Lung (tissue), 12 donors: ENCODE measurements around the gene WDR35. TPM values are rescaled to one million over a fixed set of nuclear protein-coding genes. Genes with fewer than 3 reads are reported as not detected.
A peak's percentile ranks its signal among the peaks of the same experiment; 100 is the strongest.

Experiments
- ATAC-seq: fragments of 200-7000 bp; cut with Tn5 transposase; one replicate; pipeline ENCODE4 v1.9.1; 2020; ENCODE audit warnings: moderate number of reproducible peaks; ENCODE audit not compliant: insufficient read depth, low FRiP score
- DNase-seq, 3 donors: peaks; one replicate each; pipeline ENCODE4 v3.0.0-alpha.2; 2013 to 2017
- H3K27ac ChIP-seq, 2 donors: one replicate each; pipeline ENCODE4 v1.5.1; 2013; ENCODE audit warnings: mild to moderate bottlenecking in 2 of 2, moderate library complexity in 2 of 2, control low read depth in 1 of 2, inconsistent platforms in 1 of 2, low read depth in 1 of 2, low read length in 1 of 2
- H3K27me3 ChIP-seq, 3 donors: one replicate each; pipeline ENCODE4 v1.5.1; 2013; ENCODE audit warnings: low read length in 2 of 3; ENCODE audit not compliant: control insufficient read depth in 3 of 3, insufficient read depth in 3 of 3
- H3K36me3 ChIP-seq, 4 donors: one replicate each; pipeline ENCODE4 v1.5.1; 2013; ENCODE audit warnings: low read length in 4 of 4, mild to moderate bottlenecking in 1 of 4, moderate library complexity in 1 of 4; ENCODE audit not compliant: control insufficient read depth in 4 of 4, insufficient read depth in 4 of 4
- H3K4me1 ChIP-seq, 5 donors: one replicate each; pipeline ENCODE4 v1.5.1; 2013; ENCODE audit warnings: low read length in 5 of 5, mild to moderate bottlenecking in 2 of 5, moderate library complexity in 1 of 5; ENCODE audit not compliant: control insufficient read depth in 5 of 5, insufficient read depth in 5 of 5
- H3K4me3 ChIP-seq: one replicate; pipeline ENCODE4 v1.5.1; 2013; ENCODE audit warnings: mild to moderate bottlenecking, control low read depth, moderate library complexity
- H3K9ac ChIP-seq, 2 donors: one replicate each; pipeline ENCODE4 v1.5.1; 2013; ENCODE audit warnings: low read length in 2 of 2, control low read depth in 1 of 2; ENCODE audit not compliant: insufficient read depth in 1 of 2
- H3K9me3 ChIP-seq, 4 donors: one replicate each; pipeline ENCODE4 v1.5.1; 2013; ENCODE audit warnings: low read length in 3 of 4, mild to moderate bottlenecking in 1 of 4, moderate library complexity in 1 of 4; ENCODE audit not compliant: control insufficient read depth in 4 of 4, insufficient read depth in 3 of 4
- CTCF ChIP-seq: IDR thresholded peaks from 2 replicates; pipeline ENCODE4 v1.5.1; 2012; ENCODE audit warnings: mild to moderate bottlenecking; ENCODE audit errors: control extremely low read depth, extremely low read depth
- WGBS, 2 donors: extraction: QIAGEN DNeasy Blood & Tissue Kit; methylation state at CpG; one replicate each; pipeline ENCODE4 v1.1.7; 2013; 5-methylcytosine and 5-hydroxymethylcytosine counted together
- polyA plus RNA-seq, 2 donors: library from polyadenylated mRNA; stranded (reverse); fragments of 200-250 nt; gene quantifications; one replicate each; pipeline ENCODE4 v1.2.1, GENCODE V29; 2013
- total RNA-seq, 2 donors: library from RNA; depleted of rRNA in 1 of 2; stranded (reverse); fragments of >200 nt in 1 of 2; gene quantifications; one replicate each; pipeline ENCODE4 v1.2.1, GENCODE V29; 2014 to 2021
- donor health status: control.
- donor health status: control.
- donor health status: Bipolar disorder and iron deficiency.
- donor health status: healthy.
- donor health status: DM: yes; HTN: yes; CAD: no.

The WDR35 gene
- total and polyA plus RNA-seq, 4 donors, result 2.8 to 25.9 (median 9.0) TPM

GRCh38 chr2:19871836-19872235, 118.1 kb downstream of the WDR35 start:
- Histone ChIP-seq H3K27ac (no peak overlapping the region), H3K4me1 (peaks cover 0 to 13% (median 6%) of the 10 kb centered on the region in 5 donors), H3K9me3 (no peaks in the 10 kb centered on the region), H3K4me3 (no peak overlapping the region), H3K36me3 (no peaks in the 10 kb centered on the region), H3K27me3 (peaks cover 0 to 3% (median 0%) of the 10 kb centered on the region in 3 donors), H3K9ac (no peak overlapping the region)
- ATAC-seq (no peak), DNase-seq (no peak)
- no peak for TF ChIP-seq CTCF
- WGBS, 2 donors, result 95 to 96% methylated on average over 2 of the region's 2 CpGs

GRCh38 chr2:19870792-19871191, 119.1 kb downstream of the WDR35 start:
- ATAC-seq, result no peak
- no peak for TF ChIP-seq CTCF
- Histone ChIP-seq H3K9me3 (no peaks in the 10 kb centered on the region), H3K9ac (no peak overlapping the region), H3K4me3 (no peak overlapping the region), H3K4me1 (peaks cover 0 to 13% (median 6%) of the 10 kb centered on the region in 5 donors), H3K36me3 (no peaks in the 10 kb centered on the region), H3K27ac (no peak overlapping the region), H3K27me3 (peaks cover 0 to 3% (median 0%) of the 10 kb centered on the region in 3 donors)
- no peak for DNase-seq
- WGBS, 2 donors, result 70 to 79% methylated on average over 4 of the region's 4 CpGs

- ATAC-seq (no peak), DNase-seq (peak; percentile 66 to 78 (median 69))
- H3K27ac ChIP-seq, result no peak overlapping the region
- H3K9me3 ChIP-seq, result no peaks in the 10 kb centered on the region
- peak overlapping the region in 1 of 2 donors; percentile 43 for H3K9ac ChIP-seq
- no peaks in the 10 kb centered on the region for H3K36me3 ChIP-seq
- peak overlapping the region; percentile 36 for H3K4me3 ChIP-seq
- H3K27me3 ChIP-seq, result peaks cover 0 to 3% (median 0%) of the 10 kb centered on the region in 3 donors
- TF ChIP-seq CTCF, result no peak
- 23 to 26% methylated on average over 45 to 52 of the region's 52 CpGs for whole genome bisulfite sequencing, 2 donors
- H3K4me1 ChIP-seq, result peaks cover 0 to 13% (median 6%) of the 10 kb centered on the region in 5 donors
Measured at GRCh38 chr2:19868701-19869580, 121.0 kb downstream of the WDR35 start.
